ENCODE measurements around the gene SMNDC1.

- no peak for TF ChIP-seq CTCF (IDR thresholded peaks at IDR 0.05; ENCODE audit: borderline replicate concordance, extremely low read depth, low read length, poor library complexity, severe bottlenecking)
- no peak for TF ChIP-seq EZH2 (IDR thresholded peaks at IDR 0.05; ENCODE audit: borderline replicate concordance, low read depth, low read length, severe bottlenecking)
These were observed 45.1 kb upstream of the SMNDC1 start for GRCh38 chr10:110349831-110350230.
